Endothelial cell of umbilical vein (primary cell): Measurements from ENCODE around the gene LOXHD1. TPM values are rescaled to one million over a fixed set of nuclear protein-coding genes. Genes with fewer than 3 reads are reported as not detected.

Experiments used
- BruUV-seq: library from RNA; stranded (reverse); fragments of 400-500 nt; replicated peaks from 2 replicates; lab custom pipeline; 2021; lab: Mats Ljungman, UMichigan
- CTCF ChIA-PET: fragments of 300-600, 350-600 bp; sonication (Branson Sonifier 250); formaldehyde crosslinking; loops from one replicate; lab custom pipeline; 2021; ENCODE audit warnings: antibody characterized with exemption, inconsistent platforms; lab: Charles Lee
- POLR2A ChIA-PET: fragments of 300-600, 350-600 bp; sonication (Branson Sonifier 250); formaldehyde crosslinking; loops from one replicate; lab custom pipeline; 2021; ENCODE audit warnings: antibody characterized with exemption, inconsistent platforms; lab: Charles Lee
- DNase-seq: peaks from one replicate; pipeline ENCODE4 v3.0.0-alpha.2; 2011; ENCODE audit warnings: low read depth, low spot score
- FAIRE-seq: peaks from 2 replicates; lab custom pipeline; 2011; peaks lifted over from hg19 to GRCh38; lab: Jason Lieb, UNC
- H2AFZ ChIP-seq: 2 replicates; pipeline ENCODE4 v1.6.0; 2012; ENCODE audit warnings: low read depth, low read length, control low read depth, inconsistent platforms
- H3K27ac ChIP-seq: 2 replicates; pipeline ENCODE4 v1.5.1; 2011; ENCODE audit warnings: low read depth, mild to moderate bottlenecking, control low read depth, low read length, moderate library complexity; ENCODE audit not compliant: insufficient read depth
- H3K27me3 ChIP-seq, 2 experiments: 2 replicates each; pipeline versions ENCODE4 v1.6.0 to v1.6.1; 2011; ENCODE audit warnings: low read length in 2 of 2, mixed read lengths in 1 of 2; ENCODE audit not compliant: control insufficient read depth in 2 of 2, insufficient read depth in 2 of 2
- H3K36me3 ChIP-seq, 2 experiments: 2 replicates in 1 of 2; 3 replicates in 1 of 2; pipeline ENCODE4 v1.5.1; 2011; ENCODE audit warnings: low read length in 2 of 2, mild to moderate bottlenecking in 1 of 2, moderate library complexity in 1 of 2; ENCODE audit not compliant: control insufficient read depth in 2 of 2, insufficient read depth in 2 of 2; ENCODE audit errors: extremely low read depth in 1 of 2
- H3K4me1 ChIP-seq: 3 replicates; pipeline ENCODE4 v1.5.1; 2011; ENCODE audit warnings: mild to moderate bottlenecking, low read length; ENCODE audit not compliant: control insufficient read depth, insufficient read depth; ENCODE audit errors: extremely low read depth
- H3K4me2 ChIP-seq: 2 replicates; pipeline ENCODE4 v1.6.1; 2011; ENCODE audit warnings: low read length, control low read depth, mixed read lengths; ENCODE audit not compliant: insufficient read depth
- H3K4me3 ChIP-seq, 3 experiments: fragments of 200-600 bp in 1 of 3; sonication (generic), shearing (Covaris generic) in 1 of 3; replicated peaks in 1 of 3; 2 replicates each; pipeline ENCODE4 v1.5.1; 2011 to 2016; ENCODE audit warnings: control low read depth in 3 of 3, low read length in 3 of 3, mild to moderate bottlenecking in 2 of 3, inconsistent platforms in 1 of 3, low read depth in 1 of 3, moderate library complexity in 1 of 3; ENCODE audit not compliant: insufficient read depth in 1 of 3
- H3K79me2 ChIP-seq: 2 replicates; pipeline ENCODE4 v1.6.0; 2012; ENCODE audit warnings: low read length, inconsistent platforms; ENCODE audit not compliant: control insufficient read depth, insufficient read depth
- H3K9ac ChIP-seq: replicated peaks from 2 replicates; pipeline ENCODE3; 2011; ENCODE audit warnings: low read length, control low read depth; ENCODE audit not compliant: insufficient read depth; ENCODE audit errors: extremely low read depth
- H3K9me1 ChIP-seq: replicated peaks from 3 replicates; pipeline ENCODE4 v1.6.0; 2011; ENCODE audit warnings: mild to moderate bottlenecking, low read length; ENCODE audit not compliant: control insufficient read depth, insufficient read depth; ENCODE audit errors: extremely low read depth
- H3K9me3 ChIP-seq: replicated peaks from 2 replicates; pipeline ENCODE4 v1.5.1; 2012; ENCODE audit warnings: low read length, inconsistent platforms; ENCODE audit not compliant: control insufficient read depth, insufficient read depth
- H4K20me1 ChIP-seq: replicated peaks from 2 replicates; pipeline ENCODE3; 2011; ENCODE audit warnings: mild to moderate bottlenecking, low read length; ENCODE audit not compliant: control insufficient read depth, insufficient read depth; ENCODE audit errors: extremely low read depth
- EZH2 ChIP-seq: IDR thresholded peaks from 2 replicates; pipeline ENCODE4 v1.6.1; 2012; ENCODE audit warnings: borderline replicate concordance, low read depth, mild to moderate bottlenecking, moderate library complexity, low read length, inconsistent platforms; ENCODE audit not compliant: severe bottlenecking
- FOS ChIP-seq: IDR thresholded peaks from 2 replicates; pipeline ENCODE4 v1.6.1; 2011; ENCODE audit warnings: mild to moderate bottlenecking, low read length, moderate library complexity, borderline replicate concordance; ENCODE audit not compliant: insufficient read depth
- GATA2 ChIP-seq: IDR thresholded peaks from 2 replicates; pipeline ENCODE4 v1.7.0; 2011; ENCODE audit warnings: low read depth, mild to moderate bottlenecking, moderate library complexity, mixed read lengths, low read length; ENCODE audit not compliant: insufficient read length, insufficient read depth
- JUN ChIP-seq: IDR thresholded peaks from 2 replicates; pipeline ENCODE4 v1.6.1; 2011; ENCODE audit warnings: borderline replicate concordance, low read depth; ENCODE audit not compliant: insufficient read length, insufficient read depth
- POLR2A ChIP-seq: IDR thresholded peaks from 2 replicates; pipeline ENCODE4 v1.6.1; 2012; ENCODE audit warnings: low read depth, mild to moderate bottlenecking, control low read depth, low read length
- POLR2AphosphoS5 ChIP-seq: IDR thresholded peaks from 2 replicates; pipeline ENCODE4 v1.6.1; 2012; ENCODE audit warnings: low read depth, mild to moderate bottlenecking, control low read depth, low read length, moderate library complexity; ENCODE audit not compliant: insufficient read depth
- dilution Hi-C: fragments of 300-500 bp; cut with MboI; formaldehyde crosslinking; loops from one replicate; pipeline ENCODE4 v1.15.0; 2019; ENCODE audit warnings: low sequenced_read_pairs; ENCODE audit not compliant: extremely low pct_ligation_motif_present
- intact Hi-C: fragments of 100-400 bp; cut with micrococcal nuclease; formaldehyde crosslinking; loops from one replicate; pipeline ENCODE4 v1.10.0; 2022
- polyA plus RNA-seq, 4 experiments: library from polyadenylated mRNA; depleted of rRNA in 3 of 4; stranded (reverse) in 3 of 4; unstranded in 1 of 4; fragments of >200 nt; gene quantifications; 2 replicates each; pipeline versions ENCODE4 v1.2.1 to v1.2.3, GENCODE V29; 2011 to 2012; ENCODE audit warnings: missing spikeins in 1 of 4
- total RNA-seq: library from RNA; stranded (reverse); gene quantifications from 2 replicates; pipeline ENCODE4 v1.2.3, GENCODE V29; 2021
- TF ChIP-seq, protein P1 (sequence below), 2 donors: IDR thresholded peaks; 1 replicate in 1 of 2; 2 replicates in 1 of 2; pipeline ENCODE4 v1.5.1; 2011; ENCODE audit warnings: low read length in 2 of 2, mild to moderate bottlenecking in 2 of 2, moderate library complexity in 2 of 2, control low read depth in 1 of 2, inconsistent platforms in 1 of 2, low read depth in 1 of 2; ENCODE audit not compliant: insufficient read depth in 1 of 2; ENCODE audit errors: extremely low read depth in 1 of 2
- TF ChIP-seq, protein P2 (sequence below): IDR thresholded peaks from 2 replicates; pipeline ENCODE4 v1.6.1; 2011; ENCODE audit not compliant: insufficient read depth, insufficient read length

The LOXHD1 gene
- total and polyA plus RNA-seq, 2 donors (not counting 3 experiments of a cell fraction or from before 2014, with no cell fraction given), result not detected

DNA sequence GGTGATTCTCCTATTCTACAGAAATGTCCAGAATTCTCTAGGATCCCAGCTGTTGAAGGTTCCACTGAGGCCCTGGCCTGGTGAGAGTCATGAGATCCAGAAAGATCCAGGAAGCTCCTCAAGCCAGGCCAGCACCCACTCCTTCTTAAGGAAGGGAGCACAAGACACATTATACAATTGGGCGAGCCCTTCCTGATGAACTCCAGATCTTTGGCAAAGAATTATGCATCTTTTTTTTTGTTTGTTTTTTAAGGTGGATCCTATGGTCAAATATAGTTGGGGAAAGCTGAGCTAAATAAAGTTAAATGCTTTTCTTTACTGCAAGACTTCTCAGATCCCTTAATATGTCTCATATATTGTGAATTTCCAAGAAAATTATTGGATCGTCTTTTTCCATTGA, 37.0 kb upstream of the LOXHD1 start:
- no peak overlapping the region for H3K27ac ChIP-seq
- no peak overlapping the region for H3K4me2 ChIP-seq
- H4K20me1 ChIP-seq, result no peaks in the 10 kb centered on the region
- CTCF ChIA-PET, result interaction anchor here (1.2 to 1.7 kb wide), 3 partner anchors 13 to 255 kb away, joined by 3 to 6 read pairs (median 5); no protein-coding TSS in a partner anchor
- intact Hi-C loops, result no loop called here
- H3K36me3 ChIP-seq, result no peaks in the 10 kb centered on the region
- DNase-seq, result no peak
- H2AFZ ChIP-seq, result no peak overlapping the region
- no peaks in the 10 kb centered on the region for H3K27me3 ChIP-seq
- no peaks in the 10 kb centered on the region for H3K9me1 ChIP-seq
- H3K9ac ChIP-seq, result no peak overlapping the region
- no peaks in the 10 kb centered on the region for H3K9me3 ChIP-seq
- BruUV-seq, result no TSS peak
- H3K4me3 ChIP-seq, result no peak overlapping the region
- no peak for TF ChIP-seq POLR2A
- TF ChIP-seq, protein P1, sequence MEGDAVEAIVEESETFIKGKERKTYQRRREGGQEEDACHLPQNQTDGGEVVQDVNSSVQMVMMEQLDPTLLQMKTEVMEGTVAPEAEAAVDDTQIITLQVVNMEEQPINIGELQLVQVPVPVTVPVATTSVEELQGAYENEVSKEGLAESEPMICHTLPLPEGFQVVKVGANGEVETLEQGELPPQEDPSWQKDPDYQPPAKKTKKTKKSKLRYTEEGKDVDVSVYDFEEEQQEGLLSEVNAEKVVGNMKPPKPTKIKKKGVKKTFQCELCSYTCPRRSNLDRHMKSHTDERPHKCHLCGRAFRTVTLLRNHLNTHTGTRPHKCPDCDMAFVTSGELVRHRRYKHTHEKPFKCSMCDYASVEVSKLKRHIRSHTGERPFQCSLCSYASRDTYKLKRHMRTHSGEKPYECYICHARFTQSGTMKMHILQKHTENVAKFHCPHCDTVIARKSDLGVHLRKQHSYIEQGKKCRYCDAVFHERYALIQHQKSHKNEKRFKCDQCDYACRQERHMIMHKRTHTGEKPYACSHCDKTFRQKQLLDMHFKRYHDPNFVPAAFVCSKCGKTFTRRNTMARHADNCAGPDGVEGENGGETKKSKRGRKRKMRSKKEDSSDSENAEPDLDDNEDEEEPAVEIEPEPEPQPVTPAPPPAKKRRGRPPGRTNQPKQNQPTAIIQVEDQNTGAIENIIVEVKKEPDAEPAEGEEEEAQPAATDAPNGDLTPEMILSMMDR (IDR thresholded peaks at IDR 0.05; ENCODE audit: extremely low read depth in 1 of 2, insufficient read depth in 1 of 2, low read depth in 1 of 2, low read length in 2 of 2), result no peak
- TF ChIP-seq JUN, result no peak
- TF ChIP-seq EZH2, result no peak
- no peak for TF ChIP-seq GATA2
- TF ChIP-seq POLR2AphosphoS5, result no peak
- no peak for TF ChIP-seq FOS
- TF ChIP-seq, protein P2, sequence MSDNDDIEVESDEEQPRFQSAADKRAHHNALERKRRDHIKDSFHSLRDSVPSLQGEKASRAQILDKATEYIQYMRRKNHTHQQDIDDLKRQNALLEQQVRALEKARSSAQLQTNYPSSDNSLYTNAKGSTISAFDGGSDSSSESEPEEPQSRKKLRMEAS, result no peak
- no peak for FAIRE-seq
- no peaks in the 10 kb centered on the region for H3K79me2 ChIP-seq
- H3K4me1 ChIP-seq, result no peaks in the 10 kb centered on the region
- POLR2A ChIA-PET, result no interaction called here
- dilution Hi-C loops, result no loop called here
